Natural killer cell treated with Interleukin-12 subunit alpha and Interleukin-12 subunit beta and Interleukin-15 and Interleukin-18, amount 100 ng/mL, for 72 hours (primary cell): ENCODE data around the gene VTN. TPM values are rescaled to one million over a fixed set of nuclear protein-coding genes. Genes with fewer than 3 reads are reported as not detected.

Source experiments
- ATAC-seq, 2 donors: fragments of 150-1000 bp; cut with Tn5 transposase in 1 of 2; sonication (Bioruptor Pico), chemical (Tn5 transposase) in 1 of 2; 2 replicates each; pipeline ENCODE4 v1.10.0; 2021
- DNase-seq: peaks from one replicate; pipeline ENCODE4 v3.0.0; 2022; ENCODE audit warnings: low spot score
- H3K27ac Mint-ChIP-seq, 2 donors: 1 replicate in 1 of 2; 2 replicates in 1 of 2; pipeline ENCODE4 v1.8.0; 2022; ENCODE audit warnings: mixed read lengths in 2 of 2, mild to moderate bottlenecking in 1 of 2, moderate library complexity in 1 of 2
- H3K27me3 Mint-ChIP-seq, 2 donors: 1 replicate in 1 of 2; 2 replicates in 1 of 2; pipeline ENCODE4 v1.8.0; 2022; ENCODE audit warnings: mixed read lengths in 2 of 2
- H3K36me3 Mint-ChIP-seq: one replicate; pipeline ENCODE4 v1.8.0; 2022; ENCODE audit warnings: mixed read lengths
- H3K4me1 Mint-ChIP-seq, 2 donors: 1 replicate in 1 of 2; 2 replicates in 1 of 2; pipeline ENCODE4 v1.8.0; 2022; ENCODE audit warnings: low read depth in 2 of 2, mixed read lengths in 2 of 2, mild to moderate bottlenecking in 1 of 2
- H3K4me3 Mint-ChIP-seq: one replicate; pipeline ENCODE4 v1.8.0; 2022; ENCODE audit warnings: mixed read lengths
- H3K9me3 Mint-ChIP-seq: 2 replicates; pipeline ENCODE4 v1.8.0; 2022; ENCODE audit warnings: mixed read lengths
- total RNA-seq, 2 donors: library from RNA; stranded (reverse); gene quantifications; one replicate each; pipeline ENCODE4 v1.2.3, GENCODE V29; 2022

VTN gene
- total RNA-seq, 2 donors from 2014 or later, result 0.52 to 1.3 TPM

DNA sequence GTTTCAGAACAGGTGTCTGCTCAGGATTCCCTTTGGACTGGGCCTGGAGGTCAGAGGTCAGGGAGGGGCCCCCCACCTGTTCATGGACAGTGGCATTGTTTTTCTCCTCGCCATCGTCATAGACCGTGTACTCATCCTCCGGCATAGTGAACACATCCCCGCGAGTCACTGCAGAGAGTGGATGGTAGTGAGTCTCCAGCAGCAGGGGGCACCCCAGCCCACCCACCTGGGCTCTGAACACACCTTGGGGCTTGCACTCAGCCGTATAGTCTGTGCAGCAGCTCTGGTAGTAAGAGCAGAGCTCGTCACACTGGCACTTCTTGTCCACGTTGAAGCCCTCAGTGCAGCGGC lies 448 bp downstream of the VTN start:
- no peaks in the 10 kb centered on the region for H3K27me3 Mint-ChIP-seq
- H3K4me3 Mint-ChIP-seq, result no peak overlapping the region
- H3K27ac Mint-ChIP-seq, result no peak overlapping the region
- H3K4me1 Mint-ChIP-seq, result peaks cover 12 to 15% of the 10 kb centered on the region in 2 donors
- DNase-seq (no peak), ATAC-seq (no peak)
- H3K9me3 Mint-ChIP-seq, result no peaks in the 10 kb centered on the region
- no peaks in the 10 kb centered on the region for H3K36me3 Mint-ChIP-seq

GRCh38 chr17:28368915-28369683 lies 1.0 kb downstream of the VTN start:
- H3K27ac Mint-ChIP-seq, result no peak overlapping the region
- no peaks in the 10 kb centered on the region for H3K27me3 Mint-ChIP-seq
- ATAC-seq, result no peak
- H3K4me1 Mint-ChIP-seq, result peaks cover 12 to 15% of the 10 kb centered on the region in 2 donors
- H3K9me3 Mint-ChIP-seq, result no peaks in the 10 kb centered on the region
- DNase-seq, result no peak
- H3K36me3 Mint-ChIP-seq, result no peaks in the 10 kb centered on the region
- no peak overlapping the region for H3K4me3 Mint-ChIP-seq

- DNase-seq (no peak), ATAC-seq (no peak)
- no peaks in the 10 kb centered on the region for H3K27me3 Mint-ChIP-seq
- H3K9me3 Mint-ChIP-seq, result no peaks in the 10 kb centered on the region
- H3K4me1 Mint-ChIP-seq, result peaks cover 8 to 11% of the 10 kb centered on the region in 2 donors
- H3K27ac Mint-ChIP-seq, result no peak overlapping the region
- H3K4me3 Mint-ChIP-seq, result no peak overlapping the region
- no peaks in the 10 kb centered on the region for H3K36me3 Mint-ChIP-seq
These were observed 1.7 kb downstream of the VTN start for GRCh38 chr17:28368306-28368831.

DNA sequence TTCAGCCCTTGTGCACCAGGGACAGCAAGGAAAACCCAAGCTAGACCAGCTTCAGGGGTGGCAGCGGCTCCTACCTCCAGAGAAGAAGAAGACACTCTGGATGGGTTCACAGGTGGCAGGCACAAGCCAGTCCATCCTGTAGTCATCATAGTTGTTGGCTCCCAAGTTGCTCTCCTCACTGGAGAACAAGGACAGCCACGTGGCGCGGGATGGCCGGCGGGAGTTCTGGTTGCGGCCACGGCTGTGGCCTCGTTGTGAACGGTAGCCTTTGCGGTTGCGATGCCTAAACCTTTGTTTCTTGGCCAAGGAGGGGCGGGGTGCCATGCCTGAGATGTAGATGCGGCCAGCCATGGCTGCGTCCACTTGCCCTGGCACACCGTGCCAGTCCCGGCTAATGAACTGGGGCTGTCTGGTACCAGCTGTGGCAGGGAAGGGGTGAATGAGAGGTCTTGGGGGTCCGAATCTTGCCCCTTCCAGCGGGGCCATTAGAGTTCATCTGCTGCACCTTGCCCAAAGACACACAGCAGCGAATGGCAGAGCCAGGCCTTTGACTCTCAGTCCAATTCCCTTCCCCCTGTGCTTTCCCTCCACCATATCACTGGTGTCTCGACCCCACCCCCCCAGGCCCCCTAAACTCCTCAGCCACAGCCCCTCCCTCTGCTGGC lies 2.3 kb downstream of the VTN start:
- Mint-ChIP-seq H3K4me3 (no peak overlapping the region), H3K27me3 (no peaks in the 10 kb centered on the region), H3K9me3 (no peaks in the 10 kb centered on the region), H3K4me1 (peaks cover 2 to 7% of the 10 kb centered on the region in 2 donors), H3K36me3 (no peaks in the 10 kb centered on the region), H3K27ac (no peak overlapping the region)
- no peak for DNase-seq
- ATAC-seq, result no peak

GRCh38 chr17:28366605-28367004 lies 3.5 kb downstream of the VTN start:
- ATAC-seq, result no peak
- Mint-ChIP-seq H3K4me3 (no peak overlapping the region), H3K9me3 (no peaks in the 10 kb centered on the region), H3K27ac (no peak overlapping the region), H3K36me3 (no peaks in the 10 kb centered on the region), H3K27me3 (no peaks in the 10 kb centered on the region), H3K4me1 (peaks cover 0 to 5% of the 10 kb centered on the region in 2 donors)
- no peak for DNase-seq

DNA sequence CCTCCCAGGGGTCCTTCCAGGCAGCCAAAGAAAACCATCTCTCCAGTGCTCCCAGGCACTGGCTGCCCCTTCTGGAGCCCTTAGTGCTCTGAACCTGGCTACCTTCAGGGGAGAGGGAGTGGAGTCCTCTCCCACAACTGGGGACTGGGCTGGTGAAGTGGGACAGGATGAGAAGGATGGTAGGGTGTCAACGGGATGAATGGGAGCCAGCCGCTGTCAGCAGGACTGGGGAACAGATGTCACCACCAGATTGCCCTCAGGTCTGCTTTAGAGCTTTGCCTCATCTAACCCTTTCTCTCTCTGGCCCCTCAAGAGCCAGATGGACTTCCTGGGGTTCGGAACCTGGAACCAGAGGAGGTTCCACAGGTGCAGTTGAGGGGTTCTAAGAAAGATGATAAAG lies 4.6 kb downstream of the VTN start:
- DNase-seq, result no peak
- Mint-ChIP-seq H3K27ac (no peak overlapping the region), H3K36me3 (peaks cover 2% of the 10 kb centered on the region), H3K9me3 (no peaks in the 10 kb centered on the region), H3K4me1 (peaks cover 0 to 1% of the 10 kb centered on the region in 2 donors), H3K4me3 (no peak overlapping the region), H3K27me3 (no peaks in the 10 kb centered on the region)
- no peak for ATAC-seq

GRCh38 chr17:28364665-28365363 lies 5.3 kb downstream of the VTN start, which contains the start of gene SEBOX:
Gene SEBOX (minus strand): TSS chr17:28365199. CDS start chr17:28365151, 48 bp downstream.
- no peak within 1 kb of the TSS for H3K27ac Mint-ChIP-seq
- no peaks in the 10 kb centered on the region for H3K27me3 Mint-ChIP-seq
- no peaks in the 10 kb centered on the region for H3K4me1 Mint-ChIP-seq
- H3K36me3 Mint-ChIP-seq, result peaks cover 4% of the 10 kb centered on the region
- ATAC-seq, result no peak
- H3K9me3 Mint-ChIP-seq, result no peaks in the 10 kb centered on the region
- no peak for DNase-seq
- no peak within 1 kb of the TSS for H3K4me3 Mint-ChIP-seq

GRCh38 chr17:28363776-28364650 lies 6.1 kb downstream of the VTN start:
- Mint-ChIP-seq H3K36me3 (peaks cover 4% of the 10 kb centered on the region), H3K27ac (no peak overlapping the region), H3K4me1 (no peaks in the 10 kb centered on the region), H3K4me3 (no peak overlapping the region), H3K27me3 (no peaks in the 10 kb centered on the region), H3K9me3 (no peaks in the 10 kb centered on the region)
- no peak for DNase-seq
- ATAC-seq, result no peak

- H3K4me3 Mint-ChIP-seq, result no peak overlapping the region
- peaks cover 4% of the 10 kb centered on the region for H3K36me3 Mint-ChIP-seq
- H3K4me1 Mint-ChIP-seq, result peaks cover 4 to 5% of the 10 kb centered on the region in 2 donors
- H3K9me3 Mint-ChIP-seq, result no peaks in the 10 kb centered on the region
- DNase-seq (no peak), ATAC-seq (no peak)
- H3K27ac Mint-ChIP-seq, result no peak overlapping the region
- H3K27me3 Mint-ChIP-seq, result no peaks in the 10 kb centered on the region
These were observed 6.9 kb downstream of the VTN start for GRCh38 chr17:28363186-28363585.

DNA sequence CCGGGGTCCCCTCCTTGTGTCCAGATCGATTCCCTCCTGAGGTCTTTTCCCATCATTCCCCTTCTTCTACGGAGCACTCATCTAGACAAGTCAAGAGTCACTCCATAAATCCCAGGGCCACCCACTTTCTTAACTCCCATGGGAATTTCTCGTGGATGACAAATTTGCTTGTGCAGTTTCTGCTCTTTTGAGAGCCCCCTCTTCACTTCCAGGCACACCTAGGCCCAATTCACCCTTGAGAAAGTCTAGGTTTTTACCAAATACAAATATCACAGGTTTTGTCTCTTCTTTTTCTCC lies 12.3 kb downstream of the VTN start:
- Mint-ChIP-seq H3K4me3 (peak overlapping the region; percentile 90), H3K36me3 (peaks cover 4% of the 10 kb centered on the region), H3K9me3 (no peaks in the 10 kb centered on the region), H3K27ac (peak overlapping the region; percentile 86 to 99), H3K27me3 (no peaks in the 10 kb centered on the region), H3K4me1 (peaks cover 25 to 26% of the 10 kb centered on the region in 2 donors)
- DNase-seq, result no peak
- ATAC-seq, result no peak

- ATAC-seq (peak; percentile 100), DNase-seq (peak; percentile 97)
- no peaks in the 10 kb centered on the region for H3K27me3 Mint-ChIP-seq
- H3K36me3 Mint-ChIP-seq, result peaks cover 4% of the 10 kb centered on the region
- peak within 1 kb of the TSS; percentile 86 to 99 for H3K27ac Mint-ChIP-seq
- H3K9me3 Mint-ChIP-seq, result no peaks in the 10 kb centered on the region
- H3K4me1 Mint-ChIP-seq, result peaks cover 25 to 26% of the 10 kb centered on the region in 2 donors
- peak within 1 kb of the TSS; percentile 90 for H3K4me3 Mint-ChIP-seq
These were observed 12.8 kb downstream of the VTN start, which contains the start of gene POLDIP2 for GRCh38 chr17:28357061-28357900. Gene POLDIP2 (minus strand): TSS chr17:28357527. CDS start chr17:28357448, 79 bp downstream.

DNA sequence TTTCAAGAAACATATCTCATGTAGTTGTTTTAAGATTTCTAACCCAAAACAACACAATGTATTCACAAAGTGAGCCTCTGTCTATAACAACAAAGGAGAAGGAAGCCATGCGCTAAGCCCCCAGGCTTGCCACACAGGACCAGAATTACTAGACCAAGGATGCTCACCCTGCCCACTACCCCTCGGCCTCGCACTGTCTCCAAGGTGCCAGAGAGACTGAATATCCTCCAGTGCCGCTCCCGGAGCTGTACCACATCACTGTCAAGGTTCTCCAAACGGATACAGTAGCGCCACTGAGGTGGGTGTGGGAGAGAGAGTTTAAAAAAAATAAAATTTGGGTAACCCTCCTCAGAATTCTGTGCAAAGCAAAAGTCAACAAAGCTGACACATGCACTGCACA lies 19.8 kb downstream of the VTN start:
- no peak for DNase-seq
- Mint-ChIP-seq H3K4me1 (peaks cover 0 to 4% of the 10 kb centered on the region in 2 donors), H3K9me3 (no peaks in the 10 kb centered on the region), H3K4me3 (no peak overlapping the region), H3K27me3 (no peaks in the 10 kb centered on the region), H3K27ac (no peak overlapping the region), H3K36me3 (peaks cover 18% of the 10 kb centered on the region)
- ATAC-seq, result no peak
